HG03571 (cell line): ENCODE results near the gene CFAP77.

Source experiments
- ATAC-seq: cut with Tn5 transposase; IDR thresholded peaks from one replicate; pipeline ENCODE4 v1.9.1; 2021; ENCODE audit not compliant: unreplicated experiment

CFAP77 gene

DNA sequence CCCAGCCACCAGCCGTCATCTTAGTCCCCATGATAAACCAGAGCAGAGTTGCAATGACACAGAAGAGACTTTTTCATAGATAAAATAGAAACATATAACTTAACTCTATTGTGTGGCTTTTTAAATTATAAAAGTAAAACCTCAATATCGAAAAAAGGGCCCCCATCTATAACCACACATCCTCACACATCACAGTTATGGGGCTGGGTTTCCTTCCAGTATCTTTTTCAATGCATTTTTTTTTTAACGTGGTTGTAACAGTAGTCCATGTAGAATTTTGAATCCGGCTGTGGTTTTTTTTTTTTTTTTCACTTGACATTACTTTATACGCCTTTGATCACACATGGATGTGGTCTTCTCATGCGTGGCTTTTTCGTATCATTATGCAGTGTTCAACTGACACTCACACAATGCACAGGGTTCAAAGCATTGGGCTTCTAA lies 77.4 kb downstream of the CFAP77 start:
- ATAC-seq = no peak

GRCh38 chr9:132487980-132488535 lies 78.0 kb downstream of the CFAP77 start:
- ATAC-seq = no peak

GRCh38 chr9:132488626-132489025 lies 78.6 kb downstream of the CFAP77 start:
- no peak for ATAC-seq

DNA sequence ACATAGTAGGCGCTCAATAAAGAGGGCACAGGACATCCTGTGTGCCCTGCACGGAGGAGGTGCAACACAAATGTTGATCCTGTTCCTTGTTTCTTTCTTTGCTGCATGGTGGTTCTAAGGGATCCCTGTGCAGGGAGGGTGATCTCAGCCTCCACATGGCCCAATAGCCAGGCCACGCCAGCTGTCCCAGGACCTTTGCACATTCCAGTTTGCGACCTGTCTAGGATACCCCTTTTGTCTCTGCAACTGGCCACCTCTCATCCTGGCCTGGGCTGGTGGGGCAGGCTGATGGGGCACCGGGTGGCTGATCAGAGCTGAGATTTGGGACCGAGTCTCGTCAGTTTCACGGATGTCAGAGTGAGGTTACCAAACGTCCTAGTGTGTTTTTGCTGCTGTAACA lies 79.5 kb downstream of the CFAP77 start:
- no peak for ATAC-seq

DNA sequence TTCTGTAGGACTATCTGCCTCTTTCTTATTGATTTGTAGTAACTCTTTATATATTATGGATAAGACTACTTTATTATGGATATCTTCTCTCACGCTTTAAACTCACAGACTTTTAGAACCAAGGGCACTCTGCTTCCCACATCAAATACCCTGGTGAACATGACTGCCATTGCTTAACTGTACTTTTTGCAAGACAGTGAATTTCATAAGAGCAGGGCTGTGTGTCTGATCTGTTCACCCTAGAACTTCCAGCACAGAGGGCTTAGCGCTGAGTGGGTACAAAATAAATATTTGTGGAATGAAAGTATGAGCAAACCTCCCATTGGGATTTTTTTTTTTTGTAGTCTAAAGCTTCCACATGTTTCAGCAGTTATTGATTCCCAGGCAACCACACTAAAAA lies 84.8 kb downstream of the CFAP77 start:
- no peak for ATAC-seq

DNA sequence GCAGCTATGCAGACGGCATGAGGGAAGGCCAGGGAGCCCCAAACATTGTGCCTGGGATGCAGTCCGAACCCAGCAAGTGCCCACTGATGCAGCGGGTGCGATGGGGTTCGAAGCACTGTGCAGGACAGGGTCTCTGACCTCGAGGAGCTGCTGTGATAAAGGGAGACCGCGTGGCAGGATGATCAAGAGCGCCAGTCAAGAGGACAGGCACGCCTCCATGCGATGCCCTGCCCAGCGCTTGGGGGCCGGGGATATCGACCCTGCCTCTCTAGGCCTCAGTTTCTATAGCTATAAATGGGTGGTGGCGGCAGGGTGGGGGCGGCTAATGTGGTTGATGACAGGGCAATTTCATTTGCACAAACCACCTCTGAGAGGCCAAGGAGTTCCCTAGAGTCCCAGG lies 87.7 kb downstream of the CFAP77 start:
- no peak for ATAC-seq

- ATAC-seq = no peak
These were observed 88.7 kb downstream of the CFAP77 start for GRCh38 chr9:132498531-132499210.

DNA sequence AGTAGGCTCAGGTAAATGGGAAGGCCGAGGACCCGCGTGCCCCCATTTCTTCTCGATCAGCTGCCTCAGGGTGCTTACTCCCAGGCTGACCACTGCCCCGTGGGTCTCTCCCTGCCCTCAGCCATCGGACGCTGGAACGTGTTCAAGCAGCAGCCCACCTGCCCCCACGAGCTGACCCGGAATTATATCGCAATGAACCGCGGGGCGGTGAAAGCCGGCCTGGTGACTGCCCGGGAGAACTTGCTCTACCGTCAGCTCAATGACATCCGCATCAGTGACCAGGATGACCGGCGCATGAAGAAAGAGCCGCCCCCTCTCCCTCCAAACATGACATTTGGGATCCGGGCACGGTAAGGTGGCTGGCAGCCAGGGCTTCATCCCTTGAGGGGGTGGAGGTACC lies 89.2 kb downstream of the CFAP77 start:
- no peak for ATAC-seq

- no peak for ATAC-seq
These were observed 90.2 kb downstream of the CFAP77 start for GRCh38 chr9:132500193-132500592.

DNA sequence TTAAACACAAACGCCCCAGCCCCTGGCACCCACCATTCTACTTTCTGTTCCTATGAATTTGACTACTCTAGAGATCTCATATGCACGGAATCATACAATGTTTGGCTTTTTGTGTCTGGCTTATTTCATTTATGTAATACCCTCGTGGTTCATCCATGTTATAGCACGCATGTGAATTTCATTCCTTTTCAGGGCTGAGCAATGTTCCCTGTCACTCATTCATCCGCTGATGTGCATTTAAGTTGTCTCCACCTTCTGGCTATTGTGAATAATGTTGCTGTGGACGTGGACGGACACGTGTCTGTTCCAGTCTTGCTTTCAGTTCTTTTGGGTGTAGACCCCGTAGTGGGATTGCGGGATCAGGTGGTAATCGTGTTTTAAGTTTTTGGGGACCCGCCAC lies 92.5 kb downstream of the CFAP77 start:
- ATAC-seq = no peak

DNA sequence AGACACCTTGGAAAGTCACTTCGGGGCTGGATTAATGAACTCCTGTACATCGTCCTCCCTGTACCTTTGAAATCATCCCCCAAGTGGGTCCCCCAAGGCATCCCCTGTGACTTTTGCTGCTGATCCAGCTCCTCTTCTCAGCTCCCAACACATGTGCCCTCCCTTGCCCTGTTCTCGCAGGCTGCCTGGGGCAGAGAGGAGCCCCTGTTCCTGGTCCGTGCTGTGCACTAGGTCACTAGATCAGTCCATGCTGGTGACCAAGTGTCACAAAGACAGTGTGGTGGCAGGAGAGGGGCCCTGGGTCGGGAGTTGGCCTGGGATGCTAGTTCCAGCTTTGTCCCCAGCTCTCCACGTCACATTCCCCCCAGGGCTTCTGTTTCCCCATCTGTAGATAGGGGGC lies 93.1 kb downstream of the CFAP77 start:
- no peak for ATAC-seq

DNA sequence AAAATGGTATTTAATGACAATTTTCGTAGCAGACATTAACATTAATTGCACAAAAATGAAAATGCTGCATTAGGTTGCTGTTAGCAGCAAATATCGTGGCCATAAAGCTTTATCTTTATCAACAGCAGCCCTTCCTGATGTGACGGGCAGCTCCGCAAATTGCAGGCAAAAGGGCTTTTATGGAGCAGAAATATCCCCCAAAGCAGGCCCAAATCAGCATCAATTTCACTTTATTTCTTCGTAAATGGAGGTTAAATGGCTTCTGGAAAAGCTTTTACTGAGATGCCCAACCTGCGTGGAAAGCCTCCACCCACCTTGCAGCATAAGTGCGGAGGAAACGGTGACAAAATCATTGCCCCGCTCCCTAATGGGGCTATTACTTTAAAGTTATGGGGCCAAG lies 94.5 kb downstream of the CFAP77 start:
- ATAC-seq = no peak

GRCh38 chr9:132505991-132506655 lies 96.1 kb downstream of the CFAP77 start:
- ATAC-seq = no peak

GRCh38 chr9:132506977-132507669 lies 97.1 kb downstream of the CFAP77 start:
- no peak for ATAC-seq

GRCh38 chr9:132507670-132508469 lies 97.9 kb downstream of the CFAP77 start:
- ATAC-seq = no peak

DNA sequence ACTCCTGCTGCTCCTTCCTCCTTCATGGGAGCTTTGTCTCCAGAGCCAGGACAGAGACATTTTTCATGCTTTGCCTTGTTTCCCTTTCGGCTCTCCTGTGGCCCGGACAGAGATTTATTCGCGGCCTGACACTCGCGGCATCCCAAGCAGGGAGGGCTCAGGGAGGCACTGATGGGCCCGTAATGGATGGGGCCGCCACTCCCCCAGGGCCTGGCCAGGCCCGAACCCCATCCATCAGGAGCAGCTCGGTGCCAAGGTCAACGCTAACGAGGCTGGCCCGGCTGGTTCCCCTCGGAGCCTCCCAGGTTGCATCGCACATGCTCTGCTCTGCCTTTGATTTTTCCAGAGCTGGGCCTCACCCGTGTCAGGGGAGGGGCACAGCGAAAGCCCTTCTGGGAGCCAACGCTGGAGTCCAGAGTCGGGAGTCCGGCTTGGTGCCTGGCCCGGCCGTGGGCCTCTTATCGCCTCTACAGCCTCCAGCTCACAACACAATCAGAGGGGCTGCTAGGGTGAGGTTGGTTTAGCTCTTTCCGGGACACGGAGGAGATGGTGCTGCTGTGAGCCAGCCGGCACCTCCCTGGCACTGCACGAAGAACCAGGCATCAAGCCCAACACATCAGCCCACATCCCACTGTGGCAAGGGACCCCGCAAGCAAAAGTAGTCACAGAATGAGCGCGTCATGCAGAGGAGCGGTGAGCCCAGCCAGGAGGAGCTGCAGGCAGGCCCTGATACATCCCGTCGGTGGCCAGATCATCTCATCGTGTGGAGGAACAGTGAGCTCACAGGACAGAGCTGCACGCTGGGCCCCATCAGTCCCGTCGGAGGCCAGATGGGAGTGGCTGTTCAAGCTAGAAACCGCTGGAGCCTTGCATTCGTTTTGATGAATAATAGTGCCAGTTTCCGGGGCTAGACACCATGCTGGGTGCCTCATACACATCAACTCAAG lies 100.2 kb downstream of the CFAP77 start:
- ATAC-seq = no peak

- no peak for ATAC-seq
These were observed 101.4 kb downstream of the CFAP77 start for GRCh38 chr9:132511191-132511999.

GRCh38 chr9:132513416-132513815 lies 103.4 kb downstream of the CFAP77 start:
- no peak for ATAC-seq
